ENCODE measurements around the gene CES2.
"Not testable (repeated sequence)": the region's sequence is repeated elsewhere in the genome, so short reads cannot be mapped to it uniquely, and the experiment has no call there.

The CES2 gene

DNA sequence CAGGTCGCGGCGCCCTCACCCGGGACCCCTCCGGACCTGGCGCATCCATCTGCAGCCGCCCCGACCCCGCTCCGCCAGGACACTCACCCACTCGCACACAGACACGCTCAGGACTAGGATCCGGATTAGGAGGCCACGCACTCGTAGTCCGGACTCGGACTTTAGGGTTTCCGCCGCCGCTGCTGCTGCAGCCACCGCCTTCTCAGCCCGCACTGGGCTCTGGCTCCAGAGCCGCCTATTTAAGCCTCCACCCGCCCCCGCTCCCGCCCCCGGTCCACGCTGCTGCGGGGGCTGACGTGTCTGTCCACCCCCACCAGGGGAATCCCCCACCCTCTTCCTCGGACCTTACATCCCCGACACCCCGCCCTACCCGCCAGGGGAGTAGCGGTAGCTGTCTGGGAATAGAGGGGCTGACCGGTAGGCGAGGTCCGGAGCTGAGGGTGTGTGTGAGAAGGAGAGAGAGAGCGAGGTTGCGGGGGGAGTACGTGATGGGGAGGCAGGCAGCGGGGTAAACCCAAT is 9.9 kb upstream of the CES2 start, which contains the start of gene RRAD:
Gene RRAD (minus strand): TSS at position 214 of the 519 bp plus-strand sequence. CDS start 356 bp downstream, outside the sequence.
- no peak for TF ChIP-seq JUND (IDR thresholded peaks at IDR 0.05; ENCODE audit: low read depth)
- no peak for DNase-seq (ENCODE audit: low read depth in 1 of 2, low spot score in 1 of 2)
- in situ Hi-C loops (cut with HindIII; ENCODE audit: low pct_unique_long_range_greater_than_20kb, low sequenced_read_pairs): no loop called here

DNA sequence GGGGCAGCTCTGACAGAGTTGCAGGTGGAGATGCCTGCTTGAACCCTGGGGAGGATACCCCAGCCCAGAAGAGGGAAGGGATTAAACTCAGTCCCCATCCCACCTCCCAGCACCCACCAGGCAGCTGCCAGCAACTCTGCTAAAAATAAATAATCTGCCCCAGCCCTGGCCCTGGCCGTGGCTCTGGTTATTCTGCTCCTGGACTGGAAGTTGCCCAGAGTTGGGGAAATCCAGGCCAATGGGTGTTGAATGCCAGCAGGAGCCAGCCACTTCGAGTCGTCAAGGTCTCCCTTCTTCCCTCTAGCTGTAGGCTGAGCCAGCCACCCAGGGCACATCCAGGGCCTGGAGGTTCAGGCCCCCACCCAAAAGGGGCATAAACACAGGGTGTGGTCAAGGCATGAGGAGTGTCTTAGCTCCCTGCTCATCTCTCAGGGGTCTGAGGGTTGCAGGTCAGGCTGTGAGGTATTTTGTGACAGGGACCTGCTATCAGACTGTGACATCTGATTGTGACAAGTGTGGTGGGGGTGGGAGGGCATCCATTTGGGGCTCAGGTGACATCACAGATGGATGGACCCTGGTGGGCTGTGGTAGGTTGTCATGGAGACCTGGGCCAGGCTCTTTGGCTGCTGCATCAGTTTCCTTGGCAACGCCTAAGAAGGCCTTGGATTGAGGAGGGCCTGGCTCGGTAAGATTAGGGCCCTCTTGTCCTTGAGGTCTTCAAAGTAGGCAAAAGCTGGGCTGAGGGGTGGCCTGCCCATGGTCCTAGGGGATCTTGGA is 9.0 kb upstream of the CES2 start:
- in situ Hi-C loops (cut with HindIII; ENCODE audit: low pct_unique_long_range_greater_than_20kb, low sequenced_read_pairs): no loop called here
- DNase-seq (ENCODE audit: low read depth in 1 of 2, low spot score in 1 of 2): no peak
- TF ChIP-seq JUND (IDR thresholded peaks at IDR 0.05; ENCODE audit: low read depth): no peak

DNA sequence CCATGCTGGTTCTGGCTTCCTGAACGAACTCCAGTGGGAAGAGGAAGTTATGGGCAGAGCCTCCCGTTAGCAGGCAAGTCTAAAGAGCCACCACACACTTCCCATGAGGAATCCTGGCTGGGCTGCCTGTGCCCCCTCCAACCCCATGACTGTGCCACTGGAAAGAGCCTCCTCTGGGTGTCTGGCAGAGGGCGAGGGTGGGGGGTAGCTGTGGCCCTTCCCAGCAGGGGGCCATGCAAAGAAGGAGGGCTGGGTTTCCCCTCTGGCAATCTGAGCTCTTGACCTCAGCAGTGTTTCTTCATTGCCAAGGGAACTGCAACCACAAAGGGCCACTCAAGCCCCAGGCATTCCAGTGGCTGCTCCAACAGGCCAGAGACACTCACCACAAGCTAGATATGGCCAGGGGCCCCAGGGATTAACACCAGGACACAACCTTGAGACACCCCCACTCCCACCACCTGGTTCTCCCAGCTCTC is 8.3 kb upstream of the CES2 start:
- in situ Hi-C loops (cut with HindIII; ENCODE audit: low pct_unique_long_range_greater_than_20kb, low sequenced_read_pairs): no loop called here
- DNase-seq (ENCODE audit: low read depth in 1 of 2, low spot score in 1 of 2): peak in 1 of 2 experiments; percentile 20
- no peak for TF ChIP-seq JUND (IDR thresholded peaks at IDR 0.05; ENCODE audit: low read depth)

DNA sequence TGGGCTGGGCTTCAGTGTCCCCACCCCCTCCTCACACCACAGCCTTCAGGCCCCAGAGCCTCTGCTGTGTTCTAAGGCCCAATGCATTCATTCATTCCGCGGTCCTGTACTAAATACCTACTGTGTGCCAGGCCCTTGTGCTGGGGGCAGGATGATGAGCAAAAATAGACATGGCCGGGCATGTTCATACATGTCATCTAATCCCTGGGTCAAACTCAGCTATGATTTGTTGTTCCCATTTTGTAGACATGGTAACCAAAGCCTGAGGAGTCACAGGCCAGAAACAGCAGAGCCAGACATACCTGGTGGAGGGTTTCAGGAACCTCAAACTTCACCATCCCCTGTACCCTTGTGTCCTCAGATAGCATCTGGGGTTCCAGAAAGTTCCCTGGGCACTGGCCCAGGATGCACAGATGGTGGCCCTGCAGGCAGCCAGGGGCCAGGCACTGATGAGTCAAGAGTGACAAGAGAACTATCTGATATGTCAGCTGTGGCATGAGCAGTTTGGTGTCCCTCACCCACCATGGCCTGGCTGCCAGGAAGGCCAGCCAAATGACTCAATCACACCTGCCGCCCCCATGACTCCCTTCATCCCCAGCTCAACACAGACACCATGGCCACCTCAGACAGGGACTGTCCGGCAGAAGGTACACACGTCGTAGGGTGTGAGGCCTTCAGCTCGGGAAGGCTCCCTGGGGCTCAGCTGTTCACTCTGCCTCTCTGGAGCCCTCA is 7.2 kb upstream of the CES2 start:
- no peak for DNase-seq (ENCODE audit: low read depth in 1 of 2, low spot score in 1 of 2)
- no peak for TF ChIP-seq JUND (IDR thresholded peaks at IDR 0.05; ENCODE audit: low read depth)
- in situ Hi-C loops (cut with HindIII; ENCODE audit: low pct_unique_long_range_greater_than_20kb, low sequenced_read_pairs): no loop called here

DNA sequence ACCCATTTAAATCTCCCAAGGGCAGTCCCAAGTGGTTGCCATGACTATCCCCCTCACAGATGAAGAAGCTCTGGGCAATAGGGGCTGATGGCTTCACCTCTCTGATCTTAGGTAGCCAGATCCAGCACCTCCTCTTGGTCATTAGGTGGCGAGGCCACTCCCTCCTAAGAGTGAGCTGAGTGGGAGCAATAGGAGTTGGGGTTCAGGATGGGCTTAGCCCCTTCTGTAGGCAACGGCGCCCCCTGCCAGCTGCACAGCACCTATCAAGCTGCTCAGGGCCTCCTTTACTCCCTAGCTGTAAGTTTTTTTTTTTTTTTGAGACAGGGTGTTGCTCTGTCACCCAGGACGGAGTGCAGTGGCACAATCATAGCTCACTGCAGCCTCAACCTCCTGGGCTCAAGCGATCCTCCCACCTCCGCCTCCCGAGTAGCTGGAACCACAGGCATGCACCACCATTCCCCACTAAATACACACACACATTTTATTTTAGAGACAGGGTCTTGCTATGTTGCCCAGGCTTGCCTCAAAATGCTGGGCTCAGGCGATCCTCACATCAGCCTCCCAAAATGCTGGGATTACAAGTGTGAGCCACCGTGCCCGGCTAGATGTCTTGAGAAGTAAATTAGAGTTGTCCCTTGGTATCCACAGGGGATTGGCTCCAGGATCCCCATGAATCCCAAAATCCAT is 6.5 kb upstream of the CES2 start:
- no peak for TF ChIP-seq JUND (IDR thresholded peaks at IDR 0.05; ENCODE audit: low read depth)
- DNase-seq (ENCODE audit: low read depth in 1 of 2, low spot score in 1 of 2): no peak
- in situ Hi-C loops (cut with HindIII; ENCODE audit: low pct_unique_long_range_greater_than_20kb, low sequenced_read_pairs): no loop called here

DNA sequence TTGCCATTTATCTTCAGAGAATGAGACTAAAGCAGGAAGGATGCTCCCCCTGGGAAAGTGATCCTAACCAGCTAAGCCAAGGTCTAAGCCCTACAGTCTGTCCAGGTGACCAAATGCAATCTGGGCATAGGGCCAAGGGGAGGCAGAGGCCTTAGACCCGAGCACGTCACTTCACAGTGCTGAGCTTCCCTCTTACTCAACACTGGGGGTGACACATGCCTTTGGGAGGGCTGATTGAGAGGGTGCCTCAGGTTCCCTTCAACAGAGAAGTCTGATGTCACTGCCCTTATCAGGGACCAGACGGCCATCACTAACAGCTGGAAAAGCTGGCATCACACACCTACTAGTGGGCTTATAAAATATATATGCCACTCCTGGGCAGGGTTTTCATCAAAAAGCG is 5.1 kb upstream of the CES2 start:
- in situ Hi-C loops (cut with HindIII; ENCODE audit: low pct_unique_long_range_greater_than_20kb, low sequenced_read_pairs): no loop called here
- no peak for DNase-seq (ENCODE audit: low read depth in 1 of 2, low spot score in 1 of 2)
- TF ChIP-seq JUND (IDR thresholded peaks at IDR 0.05; ENCODE audit: low read depth): no peak

DNA sequence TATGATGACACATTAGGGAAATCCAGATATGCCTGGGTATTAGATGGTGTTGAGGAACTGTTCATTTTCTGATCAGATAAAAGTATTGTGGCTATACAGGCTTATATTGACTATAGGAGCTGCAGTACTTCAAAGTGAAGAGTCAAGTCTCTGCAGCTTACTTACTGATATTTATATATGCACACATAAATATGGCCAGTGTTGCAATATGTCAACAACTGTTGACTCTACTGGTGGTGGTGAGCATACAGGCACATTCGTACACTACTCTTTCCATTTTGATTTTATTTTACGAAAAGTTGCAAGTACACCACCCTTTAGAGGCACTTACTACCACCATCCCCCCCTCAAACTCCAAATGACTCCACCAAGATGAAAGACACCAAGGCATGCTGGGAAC is 3.7 kb upstream of the CES2 start:
- in situ Hi-C loops (cut with HindIII; ENCODE audit: low pct_unique_long_range_greater_than_20kb, low sequenced_read_pairs): no loop called here
- no peak for TF ChIP-seq JUND (IDR thresholded peaks at IDR 0.05; ENCODE audit: low read depth)
- DNase-seq (ENCODE audit: low read depth in 1 of 2, low spot score in 1 of 2): no peak

DNA sequence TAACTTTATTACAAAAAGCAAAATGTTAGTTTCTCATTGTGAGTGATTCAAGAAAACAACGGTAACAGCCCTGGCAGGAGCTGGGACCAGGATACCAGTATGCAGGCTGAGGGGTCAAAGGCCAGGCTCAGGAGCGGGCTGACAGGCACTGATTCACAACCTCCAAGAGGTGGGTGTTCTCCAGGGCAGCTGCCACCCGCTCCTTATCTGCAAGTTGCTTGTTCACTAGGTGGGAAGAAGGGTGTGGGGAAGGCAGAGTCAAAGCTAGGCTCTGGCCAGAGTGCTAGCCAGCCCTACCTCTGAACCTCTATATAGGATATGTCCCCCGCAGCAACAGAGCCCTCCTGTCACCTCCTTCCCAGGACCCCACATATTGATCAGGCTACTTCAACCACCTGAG is 3.2 kb upstream of the CES2 start:
- in situ Hi-C loops (cut with HindIII; ENCODE audit: low pct_unique_long_range_greater_than_20kb, low sequenced_read_pairs): no loop called here
- no peak for DNase-seq (ENCODE audit: low read depth in 1 of 2, low spot score in 1 of 2)
- no peak for TF ChIP-seq JUND (IDR thresholded peaks at IDR 0.05; ENCODE audit: low read depth)

DNA sequence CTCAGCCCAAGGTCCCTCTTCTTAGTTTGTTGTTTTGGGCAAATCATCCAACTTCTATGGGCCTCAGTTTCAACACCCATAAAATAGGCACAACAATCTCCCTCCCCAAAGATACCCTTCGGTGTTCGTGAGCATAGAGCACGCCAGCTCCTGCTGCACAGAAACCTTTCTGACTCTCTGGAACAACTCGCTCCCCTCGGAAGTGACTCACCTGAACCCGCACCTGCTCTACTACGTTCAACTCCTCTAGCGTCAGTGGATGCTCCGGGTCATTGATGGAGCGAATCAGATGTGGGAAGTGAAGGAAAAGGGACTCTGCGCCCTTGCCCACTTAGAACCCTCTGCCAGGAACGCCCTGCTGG is 1.6 kb upstream of the CES2 start:
- TF ChIP-seq JUND (IDR thresholded peaks at IDR 0.05; ENCODE audit: low read depth): no peak
- peak in 1 of 2 experiments; percentile 42 for DNase-seq (ENCODE audit: low read depth in 1 of 2, low spot score in 1 of 2)
- in situ Hi-C loops (cut with HindIII; ENCODE audit: low pct_unique_long_range_greater_than_20kb, low sequenced_read_pairs): no loop called here

DNA sequence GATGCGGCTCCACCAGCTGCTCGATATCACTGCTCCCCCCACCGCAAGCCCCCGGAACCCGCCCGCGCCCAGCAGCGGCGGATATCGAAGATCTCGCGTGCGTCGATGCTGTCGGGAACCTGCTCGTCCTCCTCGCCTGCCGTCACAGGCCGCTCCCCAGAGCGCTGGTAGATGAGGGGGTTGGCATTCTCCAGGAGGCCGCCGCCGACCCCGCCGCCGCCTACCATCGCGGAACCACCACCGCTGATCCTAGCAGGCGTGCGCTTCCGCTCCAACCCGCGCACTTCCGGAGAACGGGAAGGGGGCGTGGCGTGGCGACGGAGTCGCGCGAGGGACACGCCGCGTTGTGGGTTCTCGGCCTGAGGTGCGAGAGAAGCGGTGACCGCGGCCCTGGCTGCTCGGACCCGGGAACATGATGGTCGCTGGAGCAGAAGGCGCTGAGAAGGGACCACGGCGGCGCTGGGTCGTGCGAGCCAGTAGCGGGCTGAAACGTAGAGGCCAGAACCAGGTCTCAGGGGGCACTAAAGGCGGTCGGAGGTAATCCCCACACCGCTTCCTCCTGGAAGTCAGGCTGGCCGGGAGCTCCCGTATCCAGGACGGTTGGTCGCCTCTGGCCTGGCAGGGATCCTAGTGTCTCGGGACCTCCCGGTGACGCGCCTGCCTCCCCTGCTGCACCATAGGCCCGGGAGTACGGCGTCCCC is 1.0 kb upstream of the CES2 start, which contains the start of gene CIAO2B:
Gene CIAO2B (minus strand): TSS at position 265 of the 701 bp plus-strand sequence. CDS start 38 bp downstream, at position 227.
- peak; percentile 83 to 91 for DNase-seq (ENCODE audit: low read depth in 1 of 2, low spot score in 1 of 2)
- in situ Hi-C loops (cut with HindIII; ENCODE audit: low pct_unique_long_range_greater_than_20kb, low sequenced_read_pairs): no loop called here
- no peak for TF ChIP-seq JUND (IDR thresholded peaks at IDR 0.05; ENCODE audit: low read depth)

DNA sequence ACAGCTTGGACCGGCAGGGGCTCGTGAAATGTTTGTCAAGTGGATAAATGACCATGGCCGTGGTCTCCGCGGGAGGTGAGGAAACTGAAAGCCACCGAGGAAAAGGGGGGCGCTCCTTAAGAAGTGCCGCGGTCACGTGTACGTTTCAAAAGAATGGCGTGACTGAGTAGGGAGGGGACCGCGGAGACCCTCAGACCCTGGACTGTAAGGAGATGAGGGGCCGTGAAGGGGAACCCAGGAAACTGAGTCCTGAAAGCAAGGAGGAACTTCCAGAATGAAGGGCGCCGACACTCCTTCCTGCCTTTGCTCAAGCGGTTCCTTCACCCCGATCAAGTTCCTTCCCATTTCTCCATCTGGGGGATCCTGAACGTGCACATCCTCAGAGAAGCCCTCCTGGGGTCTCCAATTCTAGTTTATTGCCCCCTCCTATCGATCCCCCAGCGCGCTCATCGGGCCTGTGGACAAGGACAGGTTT is 440 bp upstream of the CES2 start:
- in situ Hi-C loops (cut with HindIII; ENCODE audit: low pct_unique_long_range_greater_than_20kb, low sequenced_read_pairs); DNase-seq (ENCODE audit: low read depth in 1 of 2, low spot score in 1 of 2): not testable (repeated sequence)

DNA sequence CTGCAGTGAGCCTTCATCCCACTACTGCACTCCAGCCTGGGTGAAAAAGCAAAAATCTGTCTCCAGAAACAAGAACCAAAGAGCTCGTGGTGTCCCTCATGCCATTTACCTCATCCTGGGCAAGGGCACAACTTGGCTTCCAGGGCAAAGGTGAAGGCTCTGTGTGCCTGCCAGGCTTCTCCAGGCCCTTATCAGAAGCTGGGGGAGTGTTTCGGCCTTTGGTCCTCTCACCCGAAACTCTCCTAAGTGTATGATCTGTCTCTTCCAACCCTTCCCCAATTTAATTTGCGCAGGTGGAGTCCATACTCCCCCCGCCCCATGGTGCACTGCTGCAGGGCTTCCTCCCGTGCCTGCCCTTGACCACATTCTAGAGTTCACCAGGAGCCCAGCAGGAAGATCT is 1.1 kb downstream of the CES2 start:
- in situ Hi-C loops (cut with HindIII; ENCODE audit: low pct_unique_long_range_greater_than_20kb, low sequenced_read_pairs): no loop called here
- no peak for TF ChIP-seq JUND (IDR thresholded peaks at IDR 0.05; ENCODE audit: low read depth)
- DNase-seq (ENCODE audit: low read depth in 1 of 2, low spot score in 1 of 2): no peak

Data from T47D (cell line).